Heart left ventricle (tissue), 16 donors: Measurements from ENCODE around the gene DIP2C. TPM values are rescaled to one million over a fixed set of nuclear protein-coding genes. Genes with fewer than 3 reads are reported as not detected.
"Not testable (repeated sequence)": the region's sequence is repeated elsewhere in the genome, so short reads cannot be mapped to it uniquely, and the experiment has no call there.

ENCODE experiments used
- ATAC-seq, 4 donors: fragments of 200-7000 bp; cut with Tn5 transposase; one replicate each; pipeline ENCODE4 v1.9.1; 2020 to 2022; ENCODE audit warnings: moderate library complexity in 4 of 4, mild to moderate bottlenecking in 3 of 4, moderate number of reproducible peaks in 1 of 4
- DNase-seq, 5 donors: peaks; one replicate each; pipeline ENCODE4 v3.0.0-alpha.2; 2020
- H3K27ac ChIP-seq, 12 donors: fragments of 200-600 bp; sonication (generic) in 4 of 12; one replicate each; pipeline versions ENCODE4 v1.5.0 to v1.8.0; 2016 to 2022; ENCODE audit warnings: mild to moderate bottlenecking in 2 of 12
- H3K27me3 ChIP-seq, 9 donors: fragments of 200-600 bp; sonication (generic) in 2 of 9; one replicate each; pipeline versions ENCODE4 v1.5.1 to v1.8.0; 2016 to 2022; ENCODE audit warnings: mild to moderate bottlenecking in 3 of 9
- H3K36me3 ChIP-seq, 9 donors: fragments of 200-600 bp; sonication (generic) in 2 of 9; one replicate each; pipeline versions ENCODE4 v1.5.0 to v1.8.0; 2018 to 2022; ENCODE audit warnings: mild to moderate bottlenecking in 2 of 9
- H3K4me1 ChIP-seq, 12 donors: fragments of 200-600 bp; sonication (generic) in 4 of 12; one replicate each; pipeline versions ENCODE4 v1.5.0 to v1.8.0; 2016 to 2022; ENCODE audit warnings: mild to moderate bottlenecking in 3 of 12
- H3K4me3 ChIP-seq, 12 donors: fragments of 200-600 bp; sonication (generic) in 4 of 12; one replicate each; pipeline versions ENCODE4 v1.5.0 to v1.8.0; 2017 to 2022; ENCODE audit warnings: mild to moderate bottlenecking in 9 of 12, moderate library complexity in 4 of 12
- H3K9me3 ChIP-seq, 12 donors: fragments of 200-600 bp; sonication (generic) in 4 of 12; one replicate each; pipeline versions ENCODE4 v1.5.0 to v1.8.0; 2016 to 2022; ENCODE audit warnings: mild to moderate bottlenecking in 1 of 12
- POLR2A ChIP-seq, 2 donors: fragments of 450-650 bp; IDR thresholded peaks; one replicate each; pipeline ENCODE4 v1.6.1; 2017; ENCODE audit warnings: antibody characterized with exemption in 2 of 2, mild to moderate bottlenecking in 2 of 2, moderate library complexity in 2 of 2
- WGBS, 4 donors: extraction: QIAGEN DNeasy Blood & Tissue Kit in 2 of 4; methylation state at CpG; one replicate each; pipeline versions ENCODE4 v1.1.5 to v1.1.7; 2013 to 2018; 5-methylcytosine and 5-hydroxymethylcytosine counted together
- intact Hi-C, 10 donors: fragments of 100-400 bp; cut with DNase I; formaldehyde crosslinking; loops; one replicate each; pipeline versions ENCODE4 v1.11.1 to v1.14.2; 2022
- polyA plus RNA-seq, 2 donors: library from polyadenylated mRNA; stranded (reverse); fragments of 200-250 nt; gene quantifications; one replicate each; pipeline ENCODE4 v1.2.3, GENCODE V29; 2013
- total RNA-seq, 9 donors: library from RNA; depleted of rRNA in 2 of 9; stranded (reverse); fragments of >200 nt in 2 of 9; fragmentation: NEBNext Ultra II Directional in 3 of 9; extraction: Animal tissue kit (Norgen Biotek cat#: 25700) in 3 of 9; gene quantifications; one replicate each; pipeline versions ENCODE4 v1.1.0 to v1.2.4, GENCODE V29; 2016 to 2023
- TF ChIP-seq, protein P1 (sequence below), 12 donors: fragments of 200-600 bp; sonication (generic) in 4 of 12; IDR thresholded peaks; one replicate each; pipeline versions ENCODE4 v1.5.0 to v1.8.0; 2018 to 2022; ENCODE audit warnings: antibody characterized with exemption in 12 of 12, mild to moderate bottlenecking in 5 of 12
- donor health status: ischemic (EF 13 %, LVEDD 7.1; RV severe dilation, severe dysfunction).
- donor health status: healthy with polysubstance abuse.
- donor health status: DM: no; HTN: yes; CAD: no.
- donor health status: DM: no; HTN: no; CAD: no.
- donor health status: ischemic (EF 25% LVEDD 6.9; RV normal size, moderate dysfunction).
- donor health status: ischemic (EF 25% LVEDD 5.7; RV mildly dilated, moderate dysfunction).
- donor health status: healthy.
- donor health status: DM: yes; HTN: yes; CAD: no.
- donor health status: ischemic (EF 35%, LVEDD 5.7; RV mildly dilated, moderate dysfunction).
- donor health status: nonischemic (EF 11% LVEDD 7.7; RV severe dilation, severe dysfunction).
- donor health status: DM: yes; HTN: yes; CAD: no.
- donor health status: PGD.
- donor health status: ischemic (EF 29% LVEDD 5.4; RV normal size, mild dysfunction).
- donor health status: nonischemic (EF 23%, LVEDD 6.1; RV moderate dilation, normal function).

The DIP2C gene
- total and polyA plus RNA-seq, 11 donors = 7.4 to 43.1 (median 28.5) TPM

DNA sequence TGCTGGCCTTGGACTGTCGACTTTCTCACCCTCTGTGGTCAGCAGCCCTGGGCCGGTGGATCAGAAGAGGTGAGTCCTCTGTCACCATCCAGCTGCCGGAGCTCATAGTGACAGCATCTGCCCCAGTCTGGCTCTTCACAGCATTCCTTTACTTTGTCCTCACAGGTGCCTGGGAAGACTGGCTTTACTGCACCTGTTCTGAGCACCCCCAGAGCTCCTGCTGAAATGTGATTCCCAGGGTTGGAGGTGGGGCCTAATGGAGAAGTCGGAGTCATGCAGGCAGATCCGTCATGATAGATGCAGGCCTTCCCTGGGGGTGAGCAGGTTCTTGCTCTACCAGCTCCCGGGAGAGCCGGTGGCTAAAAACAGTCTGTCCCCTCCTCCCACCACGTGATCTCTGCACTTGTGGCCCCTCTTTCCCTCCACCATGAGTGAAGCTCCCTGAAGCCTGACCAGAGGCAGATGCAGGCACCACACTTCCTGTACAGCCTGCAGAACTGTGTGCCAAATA lies 382.7 kb downstream of the DIP2C start:
- intact Hi-C loops = no loop called here
- peaks cover 0 to 13% (median 4%) of the 10 kb centered on the region in 12 donors for H3K4me1 ChIP-seq
- ATAC-seq (no peak), DNase-seq (no peak)
- no peak overlapping the region for H3K4me3 ChIP-seq
- H3K27me3 ChIP-seq = no peaks in the 10 kb centered on the region
- no peak for TF ChIP-seq POLR2A (IDR thresholded peaks at IDR 0.05)
- TF ChIP-seq, protein P1, sequence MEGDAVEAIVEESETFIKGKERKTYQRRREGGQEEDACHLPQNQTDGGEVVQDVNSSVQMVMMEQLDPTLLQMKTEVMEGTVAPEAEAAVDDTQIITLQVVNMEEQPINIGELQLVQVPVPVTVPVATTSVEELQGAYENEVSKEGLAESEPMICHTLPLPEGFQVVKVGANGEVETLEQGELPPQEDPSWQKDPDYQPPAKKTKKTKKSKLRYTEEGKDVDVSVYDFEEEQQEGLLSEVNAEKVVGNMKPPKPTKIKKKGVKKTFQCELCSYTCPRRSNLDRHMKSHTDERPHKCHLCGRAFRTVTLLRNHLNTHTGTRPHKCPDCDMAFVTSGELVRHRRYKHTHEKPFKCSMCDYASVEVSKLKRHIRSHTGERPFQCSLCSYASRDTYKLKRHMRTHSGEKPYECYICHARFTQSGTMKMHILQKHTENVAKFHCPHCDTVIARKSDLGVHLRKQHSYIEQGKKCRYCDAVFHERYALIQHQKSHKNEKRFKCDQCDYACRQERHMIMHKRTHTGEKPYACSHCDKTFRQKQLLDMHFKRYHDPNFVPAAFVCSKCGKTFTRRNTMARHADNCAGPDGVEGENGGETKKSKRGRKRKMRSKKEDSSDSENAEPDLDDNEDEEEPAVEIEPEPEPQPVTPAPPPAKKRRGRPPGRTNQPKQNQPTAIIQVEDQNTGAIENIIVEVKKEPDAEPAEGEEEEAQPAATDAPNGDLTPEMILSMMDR (IDR thresholded peaks at IDR 0.05) = no peak
- H3K9me3 ChIP-seq = no peaks in the 10 kb centered on the region
- no peak overlapping the region for H3K27ac ChIP-seq
- H3K36me3 ChIP-seq = peaks cover 0 to 48% (median 8%) of the 10 kb centered on the region in 9 donors
- 52 to 58% (median 53%) methylated on average over 8 of the region's 8 CpGs for WGBS, 4 donors

DNA sequence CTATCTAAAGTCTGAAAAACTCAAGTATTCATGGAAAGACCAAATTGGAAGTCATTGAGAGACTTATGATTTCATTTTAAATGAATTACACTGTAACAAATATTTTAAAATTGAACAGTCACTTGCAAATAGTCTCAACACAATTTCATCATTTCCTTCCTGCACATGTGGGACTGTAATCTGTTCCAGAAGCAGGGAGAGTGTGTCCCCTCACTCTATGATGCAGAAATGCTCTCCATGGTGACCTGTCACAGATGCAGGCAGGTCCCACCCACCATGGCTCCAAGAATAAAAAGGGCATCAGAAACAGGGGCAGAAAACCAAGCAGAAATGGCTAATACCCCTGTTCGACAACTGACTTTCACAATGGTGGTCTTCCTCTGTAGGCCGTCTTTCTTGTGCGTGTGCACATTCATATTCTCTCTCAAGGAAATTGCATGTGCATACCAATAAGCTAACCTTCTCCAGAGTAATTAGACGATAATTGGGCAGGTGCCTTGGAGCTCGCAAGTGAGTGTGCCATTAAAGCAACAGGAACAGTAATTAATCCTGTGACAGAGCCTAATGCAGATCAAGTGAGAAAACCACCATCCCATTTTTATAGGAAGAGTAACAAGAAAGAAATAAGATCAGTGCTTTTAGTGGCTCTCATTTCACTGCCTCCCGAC lies 383.3 kb downstream of the DIP2C start:
- DNase-seq = no peak
- peaks cover 0 to 53% (median 8%) of the 10 kb centered on the region in 9 donors for H3K36me3 ChIP-seq
- TF ChIP-seq, protein P1 (IDR thresholded peaks at IDR 0.05) = no peak
- TF ChIP-seq POLR2A (IDR thresholded peaks at IDR 0.05) = no peak
- no peaks in the 10 kb centered on the region for H3K27me3 ChIP-seq
- WGBS, 4 donors = 71 to 83% (median 79%) methylated on average over 6 of the region's 6 CpGs
- no peaks in the 10 kb centered on the region for H3K9me3 ChIP-seq
- no peak overlapping the region for H3K27ac ChIP-seq
- intact Hi-C loops = no loop called here
- H3K4me1 ChIP-seq = peaks cover 0 to 13% (median 4%) of the 10 kb centered on the region in 12 donors
- H3K4me3 ChIP-seq = no peak overlapping the region
- no peak for ATAC-seq

DNA sequence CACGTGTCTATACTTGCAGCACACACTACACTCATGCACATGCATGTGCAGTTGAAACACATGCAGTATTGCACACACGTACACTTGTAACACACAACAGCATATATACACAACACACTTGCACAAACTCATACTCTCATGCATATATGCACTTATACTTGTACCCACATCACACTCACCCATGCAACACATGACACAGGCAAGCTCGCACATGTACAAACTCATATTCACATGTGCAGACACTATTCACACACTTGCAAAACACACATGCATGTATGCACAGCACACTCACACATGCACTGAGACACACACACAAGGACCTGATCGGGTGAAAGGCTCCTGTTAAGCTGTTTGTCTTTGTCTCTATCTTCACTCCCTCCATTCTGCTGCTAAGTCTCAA lies 384.4 kb downstream of the DIP2C start:
- Histone ChIP-seq H3K4me1 (peaks cover 0 to 13% (median 4%) of the 10 kb centered on the region in 12 donors), H3K27me3 (no peaks in the 10 kb centered on the region), H3K4me3 (no peak overlapping the region), H3K27ac (no peak overlapping the region), H3K9me3 (no peaks in the 10 kb centered on the region), H3K36me3 (peaks cover 0 to 48% (median 8%) of the 10 kb centered on the region in 9 donors)
- WGBS, 4 donors = 96 to 99% (median 98%) methylated on average over 4 of the region's 4 CpGs
- intact Hi-C loops = no loop called here
- DNase-seq (no peak), ATAC-seq (no peak)
- TF ChIP-seq, protein P1 (IDR thresholded peaks at IDR 0.05) = no peak
- TF ChIP-seq POLR2A (IDR thresholded peaks at IDR 0.05) = no peak

DNA sequence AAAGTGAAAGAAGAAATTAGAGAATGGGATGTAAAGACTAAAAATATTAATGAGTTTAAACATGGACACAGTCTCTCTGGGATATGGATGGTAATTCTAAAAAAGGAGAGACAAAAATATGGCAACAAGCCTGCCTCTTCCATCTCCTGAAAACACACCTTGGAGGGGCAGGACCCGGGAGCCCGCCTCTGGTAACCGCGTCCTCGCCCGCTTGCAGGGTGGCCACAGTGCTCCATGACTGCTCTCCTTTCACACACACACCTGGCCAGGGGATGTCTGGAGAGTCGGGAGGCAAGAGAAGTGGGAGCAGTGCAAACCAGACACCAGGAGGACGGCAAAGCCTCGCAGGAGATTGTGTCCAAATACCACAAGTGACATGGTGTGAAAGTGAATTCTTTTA lies 387.9 kb downstream of the DIP2C start:
- H3K9me3 ChIP-seq = no peaks in the 10 kb centered on the region
- no peak overlapping the region for H3K4me3 ChIP-seq
- peaks cover 0 to 24% (median 0%) of the 10 kb centered on the region in 9 donors for H3K36me3 ChIP-seq
- intact Hi-C loops = loop anchor here in 1 of 10 donors (2.0 kb wide), 1 partner anchor 31 kb away; no protein-coding TSS in a partner anchor
- DNase-seq (no peak), ATAC-seq (no peak)
- H3K27ac ChIP-seq = no peak overlapping the region
- WGBS, 4 donors = 95 to 97% (median 96%) methylated on average over 9 of the region's 9 CpGs
- no peaks in the 10 kb centered on the region for H3K27me3 ChIP-seq
- peaks cover 0 to 17% (median 6%) of the 10 kb centered on the region in 12 donors for H3K4me1 ChIP-seq
- TF ChIP-seq POLR2A (IDR thresholded peaks at IDR 0.05) = no peak
- TF ChIP-seq, protein P1 (IDR thresholded peaks at IDR 0.05) = no peak

DNA sequence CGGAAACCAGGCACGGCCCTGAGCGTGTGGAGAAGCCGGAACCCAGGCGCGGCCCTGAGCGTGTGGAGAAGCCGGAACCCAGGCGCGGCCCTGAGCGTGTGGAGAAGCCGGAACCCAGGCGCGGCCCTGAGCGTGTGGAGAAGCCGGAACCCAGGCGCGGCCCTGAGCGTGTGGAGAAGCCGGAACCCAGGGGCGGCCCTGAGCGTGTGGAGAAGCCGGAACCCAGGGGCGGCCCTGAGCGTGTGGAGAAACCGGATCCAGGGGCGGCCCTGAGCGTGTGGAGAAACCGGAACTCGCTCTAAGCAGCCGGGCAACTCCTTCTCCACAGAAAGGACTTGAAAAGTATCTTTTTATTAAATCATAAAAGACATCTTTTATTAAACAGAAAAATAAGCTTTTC lies 388.9 kb downstream of the DIP2C start:
- intact Hi-C loops = loop anchor here in 1 of 10 donors (2.0 kb wide), 1 partner anchor 30 kb away; no protein-coding TSS in a partner anchor
- WGBS, 4 donors = 96 to 98% (median 97%) methylated on average over 29 to 31 of the region's 31 CpGs
- H3K4me3 ChIP-seq, ATAC-seq, H3K27ac ChIP-seq, H3K27me3 ChIP-seq, H3K9me3 ChIP-seq, DNase-seq: not testable (repeated sequence)
- peaks cover 0 to 11% (median 6%) of the 10 kb centered on the region in 12 donors for H3K4me1 ChIP-seq
- H3K36me3 ChIP-seq = peaks cover 0 to 21% (median 0%) of the 10 kb centered on the region in 9 donors
